DMS53 (cell line): Measurements from ENCODE around the gene ENDOV.

Experiments
- DNase-seq: peaks from one replicate; lab custom pipeline; 2025; lab: John Stamatoyannopoulos, UW

Gene ENDOV

GRCh38 chr17:80449930-80450576 is 35.1 kb downstream of the ENDOV start:
- DNase-seq, result no peak

GRCh38 chr17:80451104-80451775 is 36.3 kb downstream of the ENDOV start:
- no peak for DNase-seq

- no peak for DNase-seq
Observed at GRCh38 chr17:80452173-80452915, 37.4 kb downstream of the ENDOV start.

GRCh38 chr17:80453126-80453997 is 38.4 kb downstream of the ENDOV start:
- DNase-seq, result peak; percentile 46

- DNase-seq, result no peak
Observed at GRCh38 chr17:80453998-80454556, 39.1 kb downstream of the ENDOV start.

- DNase-seq, result peak; percentile 99
Observed at GRCh38 chr17:80454557-80455335, 39.8 kb downstream of the ENDOV start.

- peak; percentile 90 for DNase-seq
Observed at GRCh38 chr17:80455336-80455710, 40.4 kb downstream of the ENDOV start.

GRCh38 chr17:80455784-80456183 is 40.8 kb downstream of the ENDOV start:
- peak; percentile 51 for DNase-seq

GRCh38 chr17:80456465-80457235 is 41.7 kb downstream of the ENDOV start:
- no peak for DNase-seq

GRCh38 chr17:80457236-80457856 is 42.4 kb downstream of the ENDOV start:
- peak; percentile 80 for DNase-seq

GRCh38 chr17:80458016-80458415 is 43.0 kb downstream of the ENDOV start:
- DNase-seq, result no peak

- no peak for DNase-seq
Observed at GRCh38 chr17:80459234-80459633, 44.3 kb downstream of the ENDOV start.

GRCh38 chr17:80460429-80460834 is 45.5 kb downstream of the ENDOV start:
- DNase-seq, result peak; percentile 25

- DNase-seq, result no peak
Observed at GRCh38 chr17:80461528-80462160, 46.7 kb downstream of the ENDOV start.

GRCh38 chr17:80463784-80464400 is 48.9 kb downstream of the ENDOV start:
- DNase-seq, result peak; percentile 63

GRCh38 chr17:80464486-80464885 is 49.5 kb downstream of the ENDOV start:
- peak; percentile 58 for DNase-seq

- peak; percentile 57 for DNase-seq
Observed at GRCh38 chr17:80465327-80465974, 50.5 kb downstream of the ENDOV start.

- peak; percentile 53 for DNase-seq
Observed at GRCh38 chr17:80466188-80466705, 51.3 kb downstream of the ENDOV start.
